HG02973 (cell line): Measurements from ENCODE around the gene KLRC2.
"Not testable (repeated sequence)": the region's sequence is repeated elsewhere in the genome, so short reads cannot be mapped to it uniquely, and the experiment has no call there.

Experiments
- ATAC-seq: cut with Tn5 transposase; IDR thresholded peaks from one replicate; pipeline ENCODE4 v1.9.1; 2021; ENCODE audit warnings: moderate library complexity; ENCODE audit not compliant: unreplicated experiment

The KLRC2 gene

DNA sequence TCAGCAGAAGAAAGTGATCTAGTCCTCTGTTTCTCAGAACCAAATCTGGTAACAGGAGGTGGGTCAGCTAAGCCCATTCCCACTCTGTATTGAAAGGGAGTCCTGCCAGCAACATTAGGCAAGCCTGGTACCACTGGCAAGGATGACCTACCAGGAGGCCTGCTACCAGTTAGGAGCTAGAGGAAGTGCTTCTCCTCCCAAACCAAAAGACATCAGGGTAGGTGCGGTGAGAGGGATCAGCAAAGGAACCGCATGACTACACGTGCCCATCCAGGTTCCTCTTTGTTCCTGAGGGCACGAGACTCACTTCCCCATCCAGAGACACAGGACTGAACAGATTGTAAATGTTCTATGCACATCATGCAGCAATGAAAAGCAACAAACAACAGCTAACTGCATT is 29.1 kb downstream of the KLRC2 start:
- ATAC-seq = no peak

- no peak for ATAC-seq
Observed at GRCh38 chr12:10405294-10405693, 30.5 kb downstream of the KLRC2 start.

DNA sequence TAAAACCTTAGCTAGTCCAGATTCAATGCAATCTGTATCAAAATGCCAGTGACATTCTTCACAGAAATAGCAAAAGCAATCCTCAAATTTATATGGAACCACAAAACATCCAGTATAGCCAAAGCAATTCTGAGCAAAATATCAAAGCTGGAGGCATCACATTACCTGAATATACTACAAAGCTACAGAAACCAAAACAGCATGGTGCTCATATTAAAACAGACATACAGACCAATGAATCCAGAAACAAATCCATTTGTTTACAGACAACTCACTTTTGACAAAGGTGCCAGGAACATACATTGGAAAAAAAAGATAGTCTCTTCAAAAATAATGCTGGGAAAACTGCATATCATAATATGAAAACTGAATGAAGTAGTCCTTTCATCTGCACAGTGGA is 31.0 kb downstream of the KLRC2 start:
- ATAC-seq = no peak

GRCh38 chr12:10400829-10401228 is 35.0 kb downstream of the KLRC2 start:
- no peak for ATAC-seq

DNA sequence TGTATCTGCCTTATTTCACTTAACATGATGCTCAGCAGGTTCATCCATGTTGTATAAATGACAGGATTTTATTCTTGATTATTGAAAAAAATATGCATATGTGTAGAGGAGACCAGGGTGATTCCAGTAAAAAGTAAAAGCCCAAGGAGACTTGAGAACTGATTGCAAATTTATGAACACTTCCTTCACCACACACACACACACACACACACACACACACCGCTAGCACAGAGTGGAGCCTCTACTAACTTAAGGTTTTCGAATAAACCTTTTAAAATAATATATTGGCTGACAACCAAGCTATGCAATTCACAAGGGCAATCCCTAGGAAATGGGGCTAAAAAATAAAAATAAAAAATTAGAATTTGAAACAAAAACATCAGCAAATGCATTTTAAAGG is 37.6 kb downstream of the KLRC2 start:
- ATAC-seq = no peak

DNA sequence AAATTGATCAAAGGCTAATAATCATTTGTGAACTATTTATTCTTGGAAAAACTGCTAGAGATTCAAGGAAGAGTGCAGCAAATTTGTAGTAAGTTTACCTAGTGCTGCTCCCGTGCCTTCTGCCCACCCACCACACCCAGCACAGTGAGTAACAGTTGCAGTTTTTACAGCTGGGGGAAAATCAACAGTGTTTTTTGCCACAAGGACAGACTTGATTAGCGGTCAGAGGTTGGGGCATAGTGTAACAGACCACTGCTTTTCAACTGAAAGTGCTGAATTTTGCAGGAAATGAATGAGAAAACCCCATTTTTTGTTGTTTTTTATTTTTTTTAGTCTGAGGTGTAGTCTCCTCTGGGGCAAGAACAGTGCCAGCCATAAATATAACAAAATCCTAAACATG is 38.5 kb downstream of the KLRC2 start:
- ATAC-seq = no peak

- ATAC-seq = not testable (repeated sequence)
Observed at GRCh38 chr12:10396176-10396575, 39.6 kb downstream of the KLRC2 start.

GRCh38 chr12:10395390-10395998 is 40.3 kb downstream of the KLRC2 start:
- ATAC-seq = peak; percentile 87

GRCh38 chr12:10394531-10395152 is 41.2 kb downstream of the KLRC2 start:
- ATAC-seq = not testable (repeated sequence)

DNA sequence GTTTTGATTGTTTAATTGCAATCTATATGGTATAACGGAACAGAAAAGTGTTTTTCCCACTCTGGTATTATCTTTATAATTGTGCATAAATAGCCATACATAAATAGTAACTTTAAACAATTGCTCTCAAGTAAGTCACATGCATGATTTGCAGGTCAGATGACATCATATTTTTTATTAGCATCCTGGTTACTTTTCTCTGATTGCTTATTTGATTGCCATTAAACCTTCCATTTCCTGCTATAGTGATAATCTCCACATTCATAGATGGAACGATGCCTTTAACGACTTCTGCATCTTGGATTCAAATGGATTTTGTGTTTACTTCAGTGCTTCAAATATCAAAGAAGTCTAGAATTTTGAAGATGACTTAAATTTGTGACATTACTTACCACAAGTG is 42.5 kb downstream of the KLRC2 start:
- no peak for ATAC-seq

GRCh38 chr12:10392394-10392930 is 43.3 kb downstream of the KLRC2 start:
- ATAC-seq = peak; percentile 48

DNA sequence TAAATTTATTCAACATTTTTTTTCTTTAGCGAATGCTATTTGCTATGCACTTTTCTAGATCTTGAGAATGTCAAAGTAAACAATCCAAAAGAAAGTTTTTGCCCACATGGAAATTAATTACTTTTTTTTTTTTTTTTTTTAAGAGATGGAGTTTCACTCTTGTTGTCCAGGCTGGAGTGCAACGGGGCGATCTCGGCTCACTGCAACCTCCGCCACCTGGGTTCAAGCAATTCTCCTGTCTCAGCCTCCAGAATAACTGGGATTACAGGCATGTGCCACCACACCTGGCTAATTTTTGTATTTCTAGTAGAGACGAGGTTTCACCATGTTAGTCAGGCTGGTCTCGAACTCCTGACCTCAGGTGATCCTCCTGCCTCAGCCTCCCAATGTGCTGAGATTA is 44.8 kb downstream of the KLRC2 start:
- not testable (repeated sequence) for ATAC-seq

DNA sequence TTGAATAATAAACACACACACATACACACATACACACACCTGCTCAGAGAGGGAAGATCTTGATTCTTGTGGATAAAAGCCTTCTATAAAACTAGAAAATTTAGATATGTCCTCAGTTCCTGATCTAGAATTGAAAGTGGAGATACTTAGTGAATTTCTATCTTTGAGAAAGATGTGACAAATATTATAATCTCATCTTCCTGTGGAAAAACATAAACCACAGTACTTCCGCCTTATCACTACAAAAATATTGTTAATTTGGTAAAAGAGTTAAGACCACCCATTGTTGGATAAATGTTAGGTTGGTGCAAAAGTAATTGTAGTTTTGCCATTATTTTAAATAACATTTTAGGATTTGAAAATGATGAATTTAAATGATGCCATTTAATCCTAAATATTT is 45.9 kb downstream of the KLRC2 start, which contains the start of gene KLRK1:
KLRK1 (minus strand) TSS at position 138 of the 400 bp plus-strand sequence. CDS start 1,231 bp downstream, outside the sequence.
- ATAC-seq = no peak

GRCh38 chr12:10388624-10389413 is 47.0 kb downstream of the KLRC2 start:
- no peak for ATAC-seq

DNA sequence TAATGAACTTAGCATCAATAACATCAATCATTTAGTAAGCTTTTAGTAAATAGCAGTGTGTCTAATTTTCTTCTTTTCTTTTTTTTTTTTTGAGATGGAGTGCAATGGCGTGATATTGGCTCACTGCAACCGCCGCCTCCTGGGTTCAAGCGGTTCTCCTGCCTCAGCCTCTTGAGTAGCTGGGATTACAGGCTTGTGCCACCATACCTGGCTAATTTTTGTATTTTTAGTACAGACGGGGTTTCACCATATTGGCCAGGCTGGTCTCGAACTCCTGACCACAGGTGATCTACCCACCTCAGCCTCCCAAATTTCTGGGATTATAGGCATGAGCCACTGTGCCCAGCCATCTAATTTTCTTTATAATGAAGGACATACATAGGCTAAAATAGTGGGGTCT is 48.3 kb downstream of the KLRC2 start:
- ATAC-seq = not testable (repeated sequence)

DNA sequence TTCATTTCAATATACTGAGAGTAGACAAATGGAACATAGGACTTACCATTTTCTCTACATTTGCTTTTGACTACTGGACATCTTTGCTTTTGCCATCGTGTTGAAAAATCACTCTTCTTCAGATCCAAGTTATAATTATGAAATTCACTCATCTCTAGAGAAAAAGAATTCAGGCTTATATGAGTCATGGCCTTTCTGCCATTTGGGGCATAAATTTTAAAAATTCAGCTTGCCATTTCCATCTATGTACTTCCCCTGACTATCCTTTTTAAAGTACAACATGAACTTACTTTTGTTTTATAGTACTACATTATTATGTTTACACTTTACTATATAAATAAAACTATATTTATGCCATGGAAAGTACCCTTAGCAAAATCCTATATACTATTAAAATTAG is 49.0 kb downstream of the KLRC2 start:
- no peak for ATAC-seq

- ATAC-seq = no peak
Observed at GRCh38 chr12:10385166-10385613, 50.6 kb downstream of the KLRC2 start.

DNA sequence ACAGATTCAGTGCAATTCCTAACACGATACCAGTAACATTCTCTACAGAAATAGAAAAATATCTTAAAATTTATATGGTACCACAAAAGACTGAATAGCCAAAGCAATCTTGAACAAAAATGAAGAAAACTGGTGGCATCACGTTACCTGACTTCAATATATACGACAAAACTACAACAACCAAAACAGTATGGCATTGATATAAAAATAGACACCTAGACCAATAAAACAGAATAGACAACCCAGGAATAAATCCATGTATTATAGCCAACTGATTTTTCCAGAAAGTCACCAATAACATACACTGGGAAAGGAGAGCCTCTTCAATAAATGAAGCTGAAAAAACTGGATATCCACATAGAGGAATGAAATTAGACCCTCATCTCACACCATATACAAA is 51.6 kb downstream of the KLRC2 start:
- ATAC-seq = no peak

DNA sequence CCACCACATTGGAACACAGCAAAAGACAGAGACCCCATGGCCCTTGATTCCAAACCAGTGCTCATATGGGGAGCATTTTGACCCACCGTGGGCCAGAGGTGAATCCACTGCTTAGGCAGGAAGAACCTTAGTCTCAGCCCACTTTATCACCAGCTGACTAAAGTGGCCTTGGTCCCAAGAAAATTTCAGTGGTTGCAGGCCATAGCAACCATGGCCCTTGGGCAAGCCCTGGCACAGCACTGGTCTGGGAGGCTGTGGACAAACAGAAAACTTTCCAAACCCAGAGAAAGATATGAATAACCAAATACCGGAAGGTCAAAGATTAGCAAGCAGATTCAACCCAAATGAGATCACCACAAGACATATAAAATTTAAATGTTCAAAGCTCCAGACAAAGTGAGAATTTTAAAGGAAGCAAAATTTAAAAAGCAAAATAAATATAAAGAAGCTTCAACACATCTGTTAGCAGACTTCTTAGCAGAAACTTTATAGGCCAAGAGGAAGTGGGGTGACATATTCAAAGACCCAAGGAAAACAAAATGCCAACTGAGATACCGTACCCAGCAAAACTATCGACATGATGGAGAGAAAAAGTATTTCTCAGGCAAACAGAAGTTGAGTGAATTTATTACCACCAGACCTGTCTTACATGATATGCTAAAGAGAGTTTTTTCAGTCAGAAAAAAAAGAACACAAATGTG is 53.7 kb downstream of the KLRC2 start:
- ATAC-seq = no peak
